Measurements from ENCODE around the gene ARHGAP33.

Gene ARHGAP33

GRCh38 chr19:35741203-35741515, 34.2 kb upstream of the ARHGAP33 start:
- TF ChIP-seq CTCF (IDR thresholded peaks at IDR 0.05; ENCODE audit: insufficient read depth, missing control alignments): no peak

GRCh38 chr19:35742121-35742724, 33.1 kb upstream of the ARHGAP33 start, which contains the start of gene IGFLR1:
Gene IGFLR1, minus strand, starts transcription at chr19:35742452. Its CDS starts 1,272 bp downstream, at chr19:35741180.
- TF ChIP-seq CTCF (IDR thresholded peaks at IDR 0.05; ENCODE audit: insufficient read depth, missing control alignments): no peak
- no peak for DNase-seq (ENCODE audit: insufficient read length, low spot score)
- no peak for FAIRE-seq

More at GRCh38 chr19:35741203-35741515, 34.2 kb upstream of the ARHGAP33 start:
- DNase-seq (ENCODE audit: insufficient read length, low spot score) (peak; percentile 20), FAIRE-seq (no peak)

- no peak for FAIRE-seq
- no peak for DNase-seq (ENCODE audit: insufficient read length, low spot score)
- TF ChIP-seq CTCF (IDR thresholded peaks at IDR 0.05; ENCODE audit: insufficient read depth, missing control alignments): no peak
Observed at GRCh38 chr19:35743640-35744429, 31.5 kb upstream of the ARHGAP33 start.

- FAIRE-seq (no peak), DNase-seq (ENCODE audit: insufficient read length, low spot score) (peak; percentile 29)
- peak; percentile 38 for TF ChIP-seq CTCF (IDR thresholded peaks at IDR 0.05; ENCODE audit: insufficient read depth, missing control alignments)
Observed at GRCh38 chr19:35744430-35745327, 30.7 kb upstream of the ARHGAP33 start.

GRCh38 chr19:35745328-35746086, 29.9 kb upstream of the ARHGAP33 start, which contains the start of the genes PSENEN and U2AF1L4:
Gene PSENEN, plus strand, starts transcription at chr19:35745651. Its CDS starts 280 bp downstream, at chr19:35745931.
Gene U2AF1L4, minus strand, starts transcription at chr19:35745418. Its CDS starts 27 bp downstream, at chr19:35745391.
- FAIRE-seq: no peak
- DNase-seq (ENCODE audit: insufficient read length, low spot score): peak; percentile 53
- TF ChIP-seq CTCF (IDR thresholded peaks at IDR 0.05; ENCODE audit: insufficient read depth, missing control alignments): no peak

GRCh38 chr19:35746087-35746462, 29.3 kb upstream of the ARHGAP33 start:
- no peak for TF ChIP-seq CTCF (IDR thresholded peaks at IDR 0.05; ENCODE audit: insufficient read depth, missing control alignments)
- FAIRE-seq: no peak

More at GRCh38 chr19:35746087-35746462, 29.3 kb upstream of the ARHGAP33 start:
- DNase-seq (ENCODE audit: insufficient read length, low spot score): no peak
